ENCODE results near the gene TRNT1.

The TRNT1 gene

GRCh38 chr3:3178498-3179328 lies 52.0 kb downstream of the TRNT1 start:
- no peak for DNase-seq (ENCODE audit: low spot score)

- DNase-seq (ENCODE audit: low spot score), result peak; percentile 91
These were observed 52.8 kb downstream of the TRNT1 start, which contains the start of gene CRBN for GRCh38 chr3:3179407-3180094. Gene CRBN (minus strand): TSS chr3:3179691. CDS start chr3:3179687, 4 bp downstream.

- DNase-seq (ENCODE audit: low spot score), result no peak
These were observed 53.7 kb downstream of the TRNT1 start for GRCh38 chr3:3180456-3180855.

- no peak for DNase-seq (ENCODE audit: low spot score)
These were observed 58.1 kb downstream of the TRNT1 start for GRCh38 chr3:3184876-3185275.

- DNase-seq (ENCODE audit: low spot score), result no peak
These were observed 62.5 kb downstream of the TRNT1 start for GRCh38 chr3:3189102-3189727.

- DNase-seq (ENCODE audit: low spot score), result no peak
These were observed 63.2 kb downstream of the TRNT1 start for GRCh38 chr3:3189961-3190360.

GRCh38 chr3:3191675-3192285 lies 65.0 kb downstream of the TRNT1 start:
- no peak for DNase-seq (ENCODE audit: low spot score)

- DNase-seq (ENCODE audit: low spot score), result no peak
These were observed 65.5 kb downstream of the TRNT1 start for GRCh38 chr3:3192286-3192675.

- DNase-seq (ENCODE audit: low spot score), result no peak
These were observed 68.1 kb downstream of the TRNT1 start for GRCh38 chr3:3194861-3195260.

- no peak for DNase-seq (ENCODE audit: low spot score)
These were observed 69.6 kb downstream of the TRNT1 start for GRCh38 chr3:3196148-3196861.
